ENCODE results near the gene SNTB2.

SNTB2 gene

DNA sequence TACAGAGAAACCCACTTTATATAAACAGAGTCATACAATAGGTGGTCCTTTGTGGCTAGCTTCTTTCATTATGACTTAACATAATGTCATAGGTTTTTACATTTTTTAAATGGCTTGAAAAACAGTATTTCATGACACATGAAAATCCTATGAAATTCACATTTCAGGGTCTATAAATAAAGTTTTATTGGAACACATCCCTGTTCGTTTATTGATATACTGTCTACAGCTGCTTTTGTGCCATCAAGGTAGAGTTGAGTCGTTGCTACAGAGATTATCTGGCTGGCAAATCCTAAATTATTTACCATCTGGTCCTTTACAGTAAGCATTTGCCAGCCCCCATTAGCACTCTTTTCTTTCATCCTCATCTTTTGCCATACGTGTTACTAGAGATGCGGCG lies 126.5 kb downstream of the SNTB2 start:
- no peak for DNase-seq (ENCODE audit: low read depth)
- TF ChIP-seq, protein P1, sequence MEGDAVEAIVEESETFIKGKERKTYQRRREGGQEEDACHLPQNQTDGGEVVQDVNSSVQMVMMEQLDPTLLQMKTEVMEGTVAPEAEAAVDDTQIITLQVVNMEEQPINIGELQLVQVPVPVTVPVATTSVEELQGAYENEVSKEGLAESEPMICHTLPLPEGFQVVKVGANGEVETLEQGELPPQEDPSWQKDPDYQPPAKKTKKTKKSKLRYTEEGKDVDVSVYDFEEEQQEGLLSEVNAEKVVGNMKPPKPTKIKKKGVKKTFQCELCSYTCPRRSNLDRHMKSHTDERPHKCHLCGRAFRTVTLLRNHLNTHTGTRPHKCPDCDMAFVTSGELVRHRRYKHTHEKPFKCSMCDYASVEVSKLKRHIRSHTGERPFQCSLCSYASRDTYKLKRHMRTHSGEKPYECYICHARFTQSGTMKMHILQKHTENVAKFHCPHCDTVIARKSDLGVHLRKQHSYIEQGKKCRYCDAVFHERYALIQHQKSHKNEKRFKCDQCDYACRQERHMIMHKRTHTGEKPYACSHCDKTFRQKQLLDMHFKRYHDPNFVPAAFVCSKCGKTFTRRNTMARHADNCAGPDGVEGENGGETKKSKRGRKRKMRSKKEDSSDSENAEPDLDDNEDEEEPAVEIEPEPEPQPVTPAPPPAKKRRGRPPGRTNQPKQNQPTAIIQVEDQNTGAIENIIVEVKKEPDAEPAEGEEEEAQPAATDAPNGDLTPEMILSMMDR (IDR thresholded peaks at IDR 0.05; ENCODE audit: control insufficient read depth, insufficient read depth, low read depth, low read length, missing control alignments): no peak

DNA sequence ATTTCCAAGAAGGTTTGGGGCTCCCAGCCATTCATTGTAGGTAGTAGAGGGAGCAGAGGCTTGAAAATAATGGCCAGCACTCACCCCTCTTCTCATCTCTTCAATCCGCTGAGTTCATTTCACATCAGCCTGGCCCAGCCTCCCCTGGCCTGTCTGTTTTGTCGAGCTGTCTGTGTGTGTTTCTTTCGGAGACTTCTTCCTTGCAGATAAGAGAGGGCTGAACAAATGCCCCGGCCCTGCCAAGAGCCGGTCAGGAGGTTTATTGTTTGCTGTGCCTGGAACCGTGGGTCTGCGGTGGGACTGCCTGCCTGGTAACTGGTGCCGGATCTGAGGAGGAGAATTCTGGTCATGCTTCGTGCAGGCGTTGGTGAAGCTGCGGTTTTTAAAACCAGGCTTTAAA lies 127.6 kb downstream of the SNTB2 start:
- no peak for DNase-seq (ENCODE audit: low read depth)
- no peak overlapping the region for H3K4me3 ChIP-seq (ENCODE audit: control insufficient read depth, low read depth, low read length)
- TF ChIP-seq, protein P1 (IDR thresholded peaks at IDR 0.05; ENCODE audit: control insufficient read depth, insufficient read depth, low read depth, low read length, missing control alignments): no peak

More for the DNA sequence above, 126.5 kb downstream of the SNTB2 start:
- H3K4me3 ChIP-seq (ENCODE audit: control insufficient read depth, low read depth, low read length): no peak overlapping the region

DNA sequence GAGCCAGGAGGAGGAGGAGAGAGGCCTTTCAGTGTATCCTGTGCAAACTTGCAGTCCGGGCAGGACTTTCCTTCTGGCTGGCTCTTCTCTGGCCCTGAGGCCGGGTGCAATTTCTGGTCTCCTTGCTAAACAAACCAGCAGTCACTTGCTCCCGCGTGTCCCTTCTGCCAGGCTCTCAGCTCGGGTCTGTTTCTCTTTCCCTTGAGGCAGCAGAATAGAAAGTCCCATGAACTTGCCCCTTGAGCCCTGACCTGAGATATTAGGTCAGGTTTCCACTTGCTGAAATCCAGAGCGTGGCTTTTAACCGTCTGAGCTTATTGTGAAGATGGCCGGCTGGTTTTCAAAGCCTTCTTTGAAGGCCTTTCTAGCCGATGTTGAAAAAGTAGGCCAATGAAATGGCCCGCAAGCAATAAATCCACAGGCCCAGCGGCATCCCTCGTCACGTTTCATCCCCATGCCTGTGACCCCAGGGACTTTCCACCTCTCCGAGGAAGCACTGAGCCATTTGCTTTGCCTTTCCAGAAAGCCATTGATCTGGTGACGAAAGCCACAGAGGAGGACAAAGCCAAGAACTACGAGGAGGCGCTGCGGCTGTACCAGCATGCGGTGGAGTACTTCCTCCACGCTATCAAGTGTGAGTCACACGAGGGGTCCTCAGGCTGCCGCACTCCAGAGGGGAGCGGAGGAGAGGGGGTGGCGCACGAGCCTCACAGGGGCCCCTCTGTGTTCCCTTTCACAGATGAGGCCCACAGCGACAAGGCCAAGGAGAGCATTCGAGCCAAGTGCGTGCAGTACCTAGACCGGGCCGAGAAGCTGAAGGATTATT lies 128.7 kb downstream of the SNTB2 start:
- TF ChIP-seq, protein P1 (IDR thresholded peaks at IDR 0.05; ENCODE audit: control insufficient read depth, insufficient read depth, low read depth, low read length, missing control alignments): no peak
- no peak for DNase-seq (ENCODE audit: low read depth)
- H3K4me3 ChIP-seq (ENCODE audit: control insufficient read depth, low read depth, low read length): no peak overlapping the region

DNA sequence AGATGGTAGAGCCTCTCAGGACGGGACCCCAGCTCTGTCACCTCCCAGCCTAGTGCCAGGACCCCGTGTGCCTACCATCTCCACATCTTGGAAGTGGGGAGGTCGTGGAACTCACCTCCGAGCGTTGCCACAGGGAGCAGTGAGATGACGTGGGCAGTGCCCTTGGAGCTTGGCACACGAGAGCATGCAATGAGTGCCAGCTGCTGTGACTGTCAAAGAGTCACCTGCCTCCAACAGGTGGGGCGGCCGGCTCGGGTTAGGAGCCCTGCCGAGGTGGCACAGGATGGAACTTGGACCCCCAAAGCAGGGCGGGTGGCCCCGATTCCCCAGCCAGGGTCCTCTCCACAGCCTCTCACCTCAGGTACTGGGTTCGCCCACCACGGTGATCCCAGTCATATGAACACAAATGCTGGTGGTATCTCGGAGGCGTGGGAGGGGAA lies 129.7 kb downstream of the SNTB2 start:
- DNase-seq (ENCODE audit: low read depth): no peak
- TF ChIP-seq, protein P1 (IDR thresholded peaks at IDR 0.05; ENCODE audit: control insufficient read depth, insufficient read depth, low read depth, low read length, missing control alignments): no peak
- no peak overlapping the region for H3K4me3 ChIP-seq (ENCODE audit: control insufficient read depth, low read depth, low read length)

DNA sequence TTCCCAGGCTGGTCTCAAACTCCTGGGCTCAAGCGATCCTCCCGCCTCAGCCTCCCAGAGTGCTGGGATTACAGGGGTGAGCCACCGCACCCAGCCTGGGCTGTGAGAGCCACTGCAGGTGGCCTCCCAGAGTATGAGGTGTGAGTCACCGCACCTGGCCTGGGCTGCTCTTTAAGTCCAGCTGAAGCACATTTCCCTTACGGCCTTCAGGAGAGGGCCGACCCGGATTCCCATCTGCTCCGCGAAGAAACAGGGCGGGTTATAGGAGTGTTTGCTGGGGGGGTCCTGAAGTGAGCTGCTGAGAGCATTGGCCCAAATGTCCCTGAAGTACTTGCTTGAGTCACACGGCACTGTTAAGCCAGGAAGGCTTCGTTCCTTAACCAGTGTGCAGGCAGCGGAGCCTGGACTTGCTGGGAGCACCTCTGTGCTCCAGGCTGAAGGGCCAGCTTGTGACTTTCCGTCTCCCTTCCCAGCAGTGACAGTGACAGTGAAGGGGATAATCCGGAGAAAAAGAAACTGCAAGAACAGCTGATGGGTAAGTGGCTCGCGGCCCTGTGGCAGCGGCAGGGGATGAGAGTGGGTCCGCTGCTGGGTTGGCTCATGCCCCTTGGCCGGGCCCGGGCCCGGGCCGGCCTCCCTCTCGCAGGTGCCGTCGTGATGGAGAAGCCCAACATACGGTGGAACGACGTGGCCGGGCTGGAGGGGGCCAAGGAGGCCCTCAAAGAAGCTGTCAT lies 131.4 kb downstream of the SNTB2 start:
- TF ChIP-seq, protein P1 (IDR thresholded peaks at IDR 0.05; ENCODE audit: control insufficient read depth, insufficient read depth, low read depth, low read length, missing control alignments): no peak
- H3K4me3 ChIP-seq (ENCODE audit: control insufficient read depth, low read depth, low read length): no peak overlapping the region
- DNase-seq (ENCODE audit: low read depth): no peak

DNA sequence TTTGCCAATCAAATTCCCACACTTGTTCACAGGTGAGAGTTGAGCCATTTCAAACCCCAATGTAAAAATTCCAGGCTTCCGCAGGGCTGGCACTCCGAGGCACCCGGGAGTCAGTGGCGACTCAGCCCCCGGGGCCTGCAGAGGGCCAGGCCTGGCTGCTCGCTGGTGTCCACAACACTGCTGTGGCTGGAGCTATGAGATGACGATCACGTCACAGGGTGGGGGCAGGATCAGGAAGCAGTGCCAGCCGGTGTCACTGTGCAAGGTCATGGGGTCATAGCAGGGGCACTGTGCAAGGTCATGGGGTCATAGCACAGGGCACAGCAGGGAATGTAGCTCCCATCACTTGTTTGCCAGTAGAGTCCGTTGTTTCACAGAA lies 131.9 kb downstream of the SNTB2 start:
- H3K4me3 ChIP-seq (ENCODE audit: control insufficient read depth, low read depth, low read length): no peak overlapping the region
- TF ChIP-seq, protein P1 (IDR thresholded peaks at IDR 0.05; ENCODE audit: control insufficient read depth, insufficient read depth, low read depth, low read length, missing control alignments): no peak
- DNase-seq (ENCODE audit: low read depth): no peak
